ENCODE measurements around the gene SESTD1.

Gene SESTD1

GRCh38 chr2:179165356-179166000, 99.2 kb downstream of the SESTD1 start:
- no peak for TF ChIP-seq CTCF (IDR thresholded peaks at IDR 0.05; ENCODE audit: low read depth, low read length)
- no peak for DNase-seq (ENCODE audit: extremely low read depth, low read depth)

- TF ChIP-seq CTCF (IDR thresholded peaks at IDR 0.05; ENCODE audit: low read depth, low read length): no peak
- no peak for DNase-seq (ENCODE audit: extremely low read depth, low read depth)
These were observed 123.4 kb downstream of the SESTD1 start for GRCh38 chr2:179141206-179141605.

- TF ChIP-seq CTCF (IDR thresholded peaks at IDR 0.05; ENCODE audit: low read depth, low read length): no peak
- no peak for DNase-seq (ENCODE audit: extremely low read depth, low read depth)
These were observed 124.1 kb downstream of the SESTD1 start for GRCh38 chr2:179140571-179140970.

GRCh38 chr2:179139506-179139905, 125.1 kb downstream of the SESTD1 start:
- no peak for DNase-seq (ENCODE audit: extremely low read depth, low read depth)
- no peak for TF ChIP-seq CTCF (IDR thresholded peaks at IDR 0.05; ENCODE audit: low read depth, low read length)

- no peak for TF ChIP-seq CTCF (IDR thresholded peaks at IDR 0.05; ENCODE audit: low read depth, low read length)
These were observed 127.4 kb downstream of the SESTD1 start for GRCh38 chr2:179137200-179137759.

GRCh38 chr2:179133016-179133415, 131.6 kb downstream of the SESTD1 start:
- no peak for TF ChIP-seq CTCF (IDR thresholded peaks at IDR 0.05; ENCODE audit: low read depth, low read length)
- DNase-seq (ENCODE audit: extremely low read depth, low read depth): no peak

More at GRCh38 chr2:179137200-179137759, 127.4 kb downstream of the SESTD1 start:
- no peak for DNase-seq (ENCODE audit: extremely low read depth, low read depth)

GRCh38 chr2:179132076-179132475, 132.6 kb downstream of the SESTD1 start:
- DNase-seq (ENCODE audit: extremely low read depth, low read depth): no peak
- no peak for TF ChIP-seq CTCF (IDR thresholded peaks at IDR 0.05; ENCODE audit: low read depth, low read length)
